PFSK-1 (cell line): ENCODE measurements around the gene PDK2.

Experiments
- FOXP2 ChIP-seq: optimal IDR thresholded peaks from 2 replicates; pipeline ENCODE3; 2011; ENCODE audit warnings: borderline replicate concordance, control low read depth, inconsistent platforms; ENCODE audit not compliant: insufficient read depth; ENCODE audit errors: extremely low read length, extremely low read depth
- POLR2AphosphoS5 ChIP-seq: IDR thresholded peaks from 2 replicates; pipeline ENCODE4 v1.6.1; 2012; ENCODE audit warnings: low read depth, mild to moderate bottlenecking, control low read depth, low read length, moderate library complexity
- REST ChIP-seq, 2 experiments: IDR thresholded peaks; 2 replicates each; pipeline versions ENCODE4 v1.6.1 to v1.8.0; 2011 to 2012; ENCODE audit warnings: low read depth in 2 of 2, low read length in 2 of 2, control low read depth in 1 of 2, inconsistent platforms in 1 of 2, mild to moderate bottlenecking in 1 of 2, moderate library complexity in 1 of 2; ENCODE audit not compliant: insufficient read depth in 1 of 2
- SIN3A ChIP-seq: IDR thresholded peaks from 2 replicates; pipeline ENCODE4 v1.6.1; 2012; ENCODE audit warnings: mild to moderate bottlenecking, low read length, moderate library complexity, borderline replicate concordance; ENCODE audit not compliant: insufficient read depth
- TAF1 ChIP-seq: IDR thresholded peaks from 2 replicates; pipeline ENCODE4 v1.6.1; 2012; ENCODE audit warnings: low read length, control low read depth, borderline replicate concordance; ENCODE audit not compliant: insufficient read depth

Gene PDK2

GRCh38 chr17:50080096-50080480, 15.1 kb upstream of the PDK2 start:
- no peak for TF ChIP-seq REST (IDR thresholded peaks at IDR 0.05; ENCODE audit: insufficient read depth in 1 of 2, low read depth in 2 of 2, low read length in 2 of 2)

GRCh38 chr17:50080827-50081226, 14.3 kb upstream of the PDK2 start:
- TF ChIP-seq POLR2AphosphoS5 (no peak), REST (IDR thresholded peaks at IDR 0.05; ENCODE audit: insufficient read depth in 1 of 2, low read depth in 2 of 2, low read length in 2 of 2) (no peak), FOXP2 (no peak), SIN3A (no peak)

- TF ChIP-seq FOXP2 (no peak), SIN3A (no peak), POLR2AphosphoS5 (no peak), TAF1 (no peak), REST (IDR thresholded peaks at IDR 0.05; ENCODE audit: insufficient read depth in 1 of 2, low read depth in 2 of 2, low read length in 2 of 2) (no peak)
These were observed 13.4 kb upstream of the PDK2 start for GRCh38 chr17:50081757-50082156.

GRCh38 chr17:50087246-50087911, 7.8 kb upstream of the PDK2 start:
- TF ChIP-seq FOXP2: no peak
- TF ChIP-seq REST (IDR thresholded peaks at IDR 0.05; ENCODE audit: insufficient read depth in 1 of 2, low read depth in 2 of 2, low read length in 2 of 2): no peak
- no peak for TF ChIP-seq TAF1
- TF ChIP-seq POLR2AphosphoS5: no peak
- TF ChIP-seq SIN3A: 0 out of 2 replicates have a peak, but pooled peaks have one; percentile 18

- no peak for TF ChIP-seq SIN3A
- TF ChIP-seq POLR2AphosphoS5: no peak
- TF ChIP-seq TAF1: no peak
- no peak for TF ChIP-seq REST (IDR thresholded peaks at IDR 0.05; ENCODE audit: insufficient read depth in 1 of 2, low read depth in 2 of 2, low read length in 2 of 2)
- TF ChIP-seq FOXP2: no peak
These were observed 7.2 kb upstream of the PDK2 start for GRCh38 chr17:50087912-50088405.
